Smooth muscle cell (in vitro differentiated cells): ENCODE measurements around the gene WNT2B. TPM values are rescaled to one million over a fixed set of nuclear protein-coding genes. Genes with fewer than 3 reads are reported as not detected.

Experiments used
- DNase-seq: peaks from one replicate; lab custom pipeline; 2025; ENCODE audit not compliant: unreplicated experiment; lab: John Stamatoyannopoulos, UW
- H2AFZ ChIP-seq: fragments of 200-600 bp; sonication (generic); 2 replicates; pipeline ENCODE4 v1.6.0; 2016; ENCODE audit warnings: antibody characterized with exemption, low read depth, mild to moderate bottlenecking
- H3F3A ChIP-seq: fragments of 200-600 bp; sonication (generic); 2 replicates; pipeline ENCODE4 v1.6.0; 2017; ENCODE audit warnings: antibody characterized with exemption, low read depth
- H3K27ac ChIP-seq: fragments of 200-600 bp; sonication (generic); 2 replicates; pipeline ENCODE4 v1.5.1; 2016; ENCODE audit warnings: low read depth, mild to moderate bottlenecking
- H3K27me3 ChIP-seq: fragments of 200-600 bp; sonication (generic); 2 replicates; pipeline ENCODE4 v1.6.1; 2016; ENCODE audit warnings: low read depth, mild to moderate bottlenecking
- H3K36me3 ChIP-seq: fragments of 200-600 bp; sonication (generic); 2 replicates; pipeline ENCODE4 v1.5.1; 2016; ENCODE audit warnings: low read depth
- H3K4me1 ChIP-seq: fragments of 200-600 bp; sonication (generic); 2 replicates; pipeline ENCODE4 v1.5.1; 2016; ENCODE audit warnings: low read depth
- H3K4me2 ChIP-seq: fragments of 200-600 bp; sonication (generic); 2 replicates; pipeline ENCODE4 v1.6.0; 2016; ENCODE audit warnings: mild to moderate bottlenecking
- H3K4me3 ChIP-seq: fragments of 200-600 bp; sonication (generic); 2 replicates; pipeline ENCODE4 v1.5.1; 2016; ENCODE audit warnings: mild to moderate bottlenecking
- H3K79me2 ChIP-seq: fragments of 200-600 bp; sonication (generic); 2 replicates; pipeline ENCODE4 v1.6.0; 2016; ENCODE audit warnings: low read depth, mild to moderate bottlenecking
- H3K9ac ChIP-seq: fragments of 200-600 bp; sonication (generic); 2 replicates; pipeline ENCODE4 v1.6.0; 2016; ENCODE audit warnings: low read depth
- H3K9me3 ChIP-seq: fragments of 200-600 bp; sonication (generic); replicated peaks from 2 replicates; pipeline ENCODE4 v1.5.1; 2016; ENCODE audit warnings: low read depth
- H4K20me1 ChIP-seq: fragments of 200-600 bp; sonication (generic); 2 replicates; pipeline ENCODE4 v1.6.0; 2016; ENCODE audit warnings: low read depth
- CTCF ChIP-seq: fragments of 200-600 bp; sonication (generic); IDR thresholded peaks from 2 replicates; pipeline ENCODE4 v1.5.1; 2017; ENCODE audit warnings: borderline replicate concordance, mild to moderate bottlenecking, antibody characterized with exemption; ENCODE audit not compliant: insufficient read depth, poor library complexity, severe bottlenecking
- WGBS: methylation state at CpG from one replicate; pipeline ENCODE4 v1.1.7; 2016; ENCODE audit warnings: low lambda C conversion rate; 5-methylcytosine and 5-hydroxymethylcytosine counted together
- polyA plus RNA-seq: library from polyadenylated mRNA; unstranded; fragments of >200 nt; fragmentation: Nextera tagmentation; extraction: Ambion mirVana; gene quantifications from 2 replicates; pipeline ENCODE4 v1.2.1, GENCODE V29; 2016
- total RNA-seq: library from RNA; depleted of rRNA; stranded (reverse); fragments of >200 nt; gene quantifications from 2 replicates; pipeline ENCODE4 v1.2.3, GENCODE V29; 2014

The WNT2B gene
- total and polyA plus RNA-seq, 2 experiments from 2014 or later, result 0.41 to 1.8 TPM

GRCh38 chr1:112516141-112516540, 7.4 kb downstream of the WNT2B start:
- H2AFZ ChIP-seq, result no peak overlapping the region
- no peak overlapping the region for H3K4me2 ChIP-seq
- H3K27ac ChIP-seq, result no peak overlapping the region
- no peak overlapping the region for H3K9ac ChIP-seq
- H3K4me1 ChIP-seq, result peaks cover 14% of the 10 kb centered on the region
- no peaks in the 10 kb centered on the region for H3F3A ChIP-seq
- TF ChIP-seq CTCF, result no peak
- H3K9me3 ChIP-seq, result no peaks in the 10 kb centered on the region
- H3K36me3 ChIP-seq, result no peaks in the 10 kb centered on the region
- H4K20me1 ChIP-seq, result no peaks in the 10 kb centered on the region
- no peaks in the 10 kb centered on the region for H3K79me2 ChIP-seq
- no peak for DNase-seq
- H3K27me3 ChIP-seq, result no peaks in the 10 kb centered on the region
- H3K4me3 ChIP-seq, result no peak overlapping the region
- WGBS, result 94% methylated on average over 14 of the region's 14 CpGs

GRCh38 chr1:112517231-112517630, 8.5 kb downstream of the WNT2B start:
- no peak overlapping the region for H3K4me3 ChIP-seq
- H3F3A ChIP-seq, result peaks cover 7% of the 10 kb centered on the region
- H3K79me2 ChIP-seq, result no peaks in the 10 kb centered on the region
- H3K9ac ChIP-seq, result no peak overlapping the region
- H3K4me2 ChIP-seq, result no peak overlapping the region
- no peaks in the 10 kb centered on the region for H3K27me3 ChIP-seq
- DNase-seq, result no peak
- WGBS, result 96% methylated on average over 9 of the region's 9 CpGs
- no peak overlapping the region for H2AFZ ChIP-seq
- H3K9me3 ChIP-seq, result no peaks in the 10 kb centered on the region
- peaks cover 10% of the 10 kb centered on the region for H4K20me1 ChIP-seq
- peaks cover 18% of the 10 kb centered on the region for H3K4me1 ChIP-seq
- no peaks in the 10 kb centered on the region for H3K36me3 ChIP-seq
- no peak for TF ChIP-seq CTCF
- H3K27ac ChIP-seq, result no peak overlapping the region

GRCh38 chr1:112517646-112518045, 8.9 kb downstream of the WNT2B start:
- Histone ChIP-seq H3K27me3 (no peaks in the 10 kb centered on the region), H3F3A (peaks cover 10% of the 10 kb centered on the region), H3K36me3 (no peaks in the 10 kb centered on the region), H3K79me2 (no peaks in the 10 kb centered on the region), H2AFZ (no peak overlapping the region), H3K4me1 (peaks cover 21% of the 10 kb centered on the region), H3K9me3 (no peaks in the 10 kb centered on the region), H3K9ac (no peak overlapping the region), H4K20me1 (peaks cover 13% of the 10 kb centered on the region), H3K27ac (no peak overlapping the region), H3K4me3 (no peak overlapping the region), H3K4me2 (no peak overlapping the region)
- TF ChIP-seq CTCF, result no peak
- 67% methylated on average over 2 of the region's 2 CpGs for WGBS
- no peak for DNase-seq

GRCh38 chr1:112518186-112518585, 9.4 kb downstream of the WNT2B start:
- Histone ChIP-seq H3K27me3 (no peaks in the 10 kb centered on the region), H3K36me3 (no peaks in the 10 kb centered on the region), H3K4me1 (peaks cover 25% of the 10 kb centered on the region), H3K9me3 (no peaks in the 10 kb centered on the region), H3K4me3 (no peak overlapping the region), H4K20me1 (peaks cover 13% of the 10 kb centered on the region), H3K9ac (no peak overlapping the region), H2AFZ (no peak overlapping the region), H3K4me2 (no peak overlapping the region), H3K27ac (no peak overlapping the region), H3F3A (peaks cover 10% of the 10 kb centered on the region), H3K79me2 (no peaks in the 10 kb centered on the region)
- WGBS, result 95% methylated on average over 2 of the region's 2 CpGs
- TF ChIP-seq CTCF, result no peak
- no peak for DNase-seq
